ENCODE data around the gene RECQL5.

DNA sequence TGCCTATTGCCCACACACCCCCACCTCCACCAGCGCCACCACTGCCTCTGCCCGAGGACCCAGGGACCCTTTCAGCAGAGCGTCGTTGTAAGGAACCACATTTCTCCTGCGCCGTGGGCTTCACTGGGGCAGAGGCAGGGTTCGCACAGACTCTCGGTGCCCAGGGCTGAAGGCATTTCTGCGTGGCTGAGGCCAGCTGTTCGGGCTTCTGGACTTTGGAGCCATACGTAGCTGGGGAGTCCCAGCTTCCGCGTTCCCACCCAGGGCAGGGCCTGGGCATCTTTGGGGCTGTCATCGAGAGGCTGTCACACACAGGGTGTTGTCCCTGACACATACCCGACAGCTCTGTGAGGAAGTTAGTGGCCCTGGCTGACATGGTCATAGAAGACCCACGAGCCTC is 49.7 kb downstream of the RECQL5 start:
- TF ChIP-seq CTCF (IDR thresholded peaks at IDR 0.05 in 8 of 11, conservative IDR thresholded peaks at IDR 0.05 in 3 of 11) = no peak
- TF ChIP-seq POLR2A (IDR thresholded peaks at IDR 0.05) = no peak
- TF ChIP-seq POLR2AphosphoS5 (IDR thresholded peaks at IDR 0.05) = no peak
